ENCODE results near the gene OR10W1.

- TF ChIP-seq PML (IDR thresholded peaks at IDR 0.05; ENCODE audit: low read length) (no peak), YBX1 (IDR thresholded peaks at IDR 0.05) (no peak), ATF3 (IDR thresholded peaks at IDR 0.05; ENCODE audit: borderline replicate concordance, extremely low read depth, low read depth, low read length) (no peak), POLR2A (IDR thresholded peaks at IDR 0.05; ENCODE audit: low read depth, low read length) (no peak), E2F4 (IDR thresholded peaks at IDR 0.05; ENCODE audit: low read depth, low read length) (no peak), SUPT20H (IDR thresholded peaks at IDR 0.05; ENCODE audit: borderline replicate concordance, control insufficient read depth, low read depth, low read length) (no peak), CEBPB (IDR thresholded peaks at IDR 0.05; ENCODE audit: borderline replicate concordance in 1 of 2, low read depth in 2 of 2, low read length in 2 of 2) (no peak), PKNOX1 (IDR thresholded peaks at IDR 0.05) (no peak), SUZ12 (IDR thresholded peaks at IDR 0.05; ENCODE audit: unreplicated experiment) (no peak), ZNF217 (IDR thresholded peaks at IDR 0.05) (no peak), E2F8 (IDR thresholded peaks at IDR 0.05; ENCODE audit: low read depth, partially characterized antibody) (no peak)
These were observed 33.5 kb upstream of the OR10W1 start for GRCh38 chr11:58301576-58301975.

Data from GM12878 (cell line).